HepG2 (cell line): Measurements from ENCODE around the gene ABCC1. TPM values are rescaled to one million over a fixed set of nuclear protein-coding genes. Genes with fewer than 3 reads are reported as not detected.

ENCODE experiments used
- ATAC-seq: fragments of 200-7000 bp; cut with Tn5 transposase; 3 replicates; pipeline ENCODE4 v1.9.1; 2020; ENCODE audit warnings: mild to moderate bottlenecking, moderate library complexity
- BruUV-seq: library from RNA; stranded (reverse); fragments of 400-500 nt; replicated peaks from 2 replicates; lab custom pipeline; 2021; lab: Mats Ljungman, UMichigan
- CTCF ChIA-PET: fragments of 300-600 bp; formaldehyde crosslinking; extraction: SDS; loops from one replicate; lab custom pipeline; 2021; ENCODE audit warnings: low total read pairs, inconsistent platforms, low intra/inter-chr PET ratio; lab: Yijun Ruan, JAX
- POLR2A ChIA-PET: fragments of 350-600 bp; sonication (Branson Sonifier 250); formaldehyde crosslinking; loops from one replicate; lab custom pipeline; 2020; ENCODE audit warnings: antibody characterized with exemption, inconsistent platforms; lab: Yijun Ruan, JAX
- DNase-seq: peaks from one replicate; pipeline ENCODE4 v3.0.0-alpha.2; 2015; ENCODE audit warnings: low spot score
- FAIRE-seq: peaks from 3 replicates; lab custom pipeline; 2011; peaks lifted over from hg19 to GRCh38; lab: Jason Lieb, UNC
- H2AFZ ChIP-seq: one replicate; pipeline ENCODE4 v1.6.1; 2011; ENCODE audit warnings: low read length, inconsistent platforms
- H3K27ac ChIP-seq: fragments of 300-600 bp; 3 replicates; pipeline ENCODE4 v1.8.0; 2011; ENCODE audit warnings: mixed run types, mild to moderate bottlenecking, mixed read lengths, low read length, inconsistent platforms; ENCODE audit not compliant: insufficient read depth; ENCODE audit errors: extremely low read length
- H3K27me3 ChIP-seq, 2 experiments: fragments of 200-600 bp in 1 of 2; 2 replicates in 1 of 2; 3 replicates in 1 of 2; pipeline versions ENCODE4 v1.6.0 to v1.8.0; 2011; ENCODE audit warnings: low read length in 2 of 2, mild to moderate bottlenecking in 2 of 2, moderate library complexity in 2 of 2, inconsistent platforms in 1 of 2; ENCODE audit not compliant: insufficient read depth in 2 of 2, control insufficient read depth in 1 of 2
- H3K36me3 ChIP-seq, 2 experiments: fragments of 200-600 bp in 1 of 2; replicated peaks in 1 of 2; 2 replicates in 1 of 2; 3 replicates in 1 of 2; pipeline versions ENCODE4 v1.5.1 to v1.8.0; 2011; ENCODE audit warnings: low read length in 2 of 2, inconsistent platforms in 1 of 2; ENCODE audit not compliant: insufficient read depth in 2 of 2, control insufficient read depth in 1 of 2
- H3K4me1 ChIP-seq: 2 replicates; pipeline ENCODE4 v1.5.1; 2012; ENCODE audit warnings: low read length, inconsistent platforms; ENCODE audit not compliant: insufficient read depth
- H3K4me2 ChIP-seq: 2 replicates; pipeline ENCODE4 v1.6.0; 2011; ENCODE audit warnings: low read depth, low read length, inconsistent platforms
- H3K4me3 ChIP-seq, 3 experiments: fragments of 200-600 bp in 1 of 3; sonication (generic), shearing (Covaris generic) in 1 of 3; replicated peaks in 1 of 3; 2 replicates each; pipeline ENCODE4 v1.5.1; 2011 to 2016; ENCODE audit warnings: low read length in 3 of 3, inconsistent platforms in 2 of 3, low read depth in 2 of 3, mild to moderate bottlenecking in 2 of 3, control low read depth in 1 of 3, mixed read lengths in 1 of 3; ENCODE audit not compliant: insufficient read depth in 1 of 3
- H3K79me2 ChIP-seq: one replicate; pipeline ENCODE4 v1.6.1; 2011; ENCODE audit warnings: low read length, inconsistent platforms; ENCODE audit not compliant: insufficient read depth
- H3K9ac ChIP-seq: 2 replicates; pipeline ENCODE4 v1.6.0; 2011; ENCODE audit warnings: mild to moderate bottlenecking, low read depth, low read length, inconsistent platforms; ENCODE audit not compliant: insufficient read depth
- H3K9me3 ChIP-seq: 2 replicates; pipeline ENCODE4 v1.5.1; 2012; ENCODE audit warnings: mild to moderate bottlenecking, low read length
- H4K20me1 ChIP-seq: 2 replicates; pipeline ENCODE4 v1.6.0; 2011; ENCODE audit warnings: inconsistent platforms, mild to moderate bottlenecking, low read length, moderate library complexity; ENCODE audit not compliant: insufficient read depth
- CREBL2 ChIP-seq: sonication (generic); formaldehyde crosslinking; IDR thresholded peaks from 2 replicates; pipeline ENCODE4 v1.8.1; 2023; ENCODE audit warnings: missing genetic modification reagents, mild to moderate bottlenecking, borderline replicate concordance
- FOSL1 ChIP-seq: sonication (generic); formaldehyde crosslinking; IDR thresholded peaks from 2 replicates; pipeline ENCODE4 v1.9.0; 2021; ENCODE audit warnings: missing genetic modification reagents, borderline replicate concordance
- GMEB1 ChIP-seq: sonication (generic); formaldehyde crosslinking; IDR thresholded peaks from 2 replicates; pipeline ENCODE4 v1.5.1; 2020; ENCODE audit warnings: missing genetic modification reagents, mild to moderate bottlenecking, borderline replicate concordance
- KLF16 ChIP-seq, 2 experiments: sonication (generic) in 1 of 2; formaldehyde crosslinking in 1 of 2; IDR thresholded peaks; 2 replicates each; pipeline versions ENCODE4 v1.6.1 to v1.8.0; 2016 to 2023; ENCODE audit warnings: missing genetic modification reagents in 2 of 2, missing compliant biosample characterization in 1 of 2
- ZMYM3 ChIP-seq: sonication (generic); formaldehyde crosslinking; IDR thresholded peaks from 2 replicates; pipeline ENCODE4 v1.5.1; 2020; ENCODE audit warnings: mild to moderate bottlenecking, missing genetic modification reagents
- ZNF629 ChIP-seq: sonication (generic); formaldehyde crosslinking; conservative IDR thresholded peaks from 2 replicates; pipeline ENCODE4 v1.5.0; 2020; ENCODE audit warnings: missing genetic modification reagents
- ZXDC ChIP-seq: sonication (generic); formaldehyde crosslinking; IDR thresholded peaks from 2 replicates; pipeline ENCODE4 v1.5.0; 2020; ENCODE audit warnings: mild to moderate bottlenecking, missing genetic modification reagents
- WGBS: methylation state at CpG from one replicate; pipeline ENCODE4 v1.1.6; 2017; ENCODE audit warnings: low lambda C conversion rate; 5-methylcytosine and 5-hydroxymethylcytosine counted together
- in situ Hi-C: cut with HindIII; loops from 2 replicates; pipeline ENCODE4 v1.10.0; 2017; ENCODE audit warnings: low pct_unique_long_range_greater_than_20kb; ENCODE audit not compliant: extremely low pct_ligation_motif_present
- intact Hi-C: fragments of 100-400 bp; cut with micrococcal nuclease; formaldehyde crosslinking; loops from one replicate; pipeline ENCODE4 v1.10.0; 2022; ENCODE audit not compliant: unreplicated experiment
- polyA plus RNA-seq, 8 experiments: library from polyadenylated mRNA; depleted of rRNA in 3 of 8; stranded (reverse) in 7 of 8; unstranded in 1 of 8; fragments of >200 nt; fragmentation: Illumina TruSeq in 4 of 8; extraction: Trizol in 4 of 8; gene quantifications; 2 replicates each; pipeline versions ENCODE4 v1.2.1 to v1.2.3, GENCODE V29; 2011 to 2016; ENCODE audit warnings: low read depth in 4 of 8, missing spikeins in 1 of 8, mixed read lengths in 1 of 8; ENCODE audit not compliant: insufficient read depth in 1 of 8
- total RNA-seq, 5 experiments: library from RNA; depleted of rRNA; stranded (reverse); fragments of >200 nt; fragmentation: Illumina TruSeq; extraction: Trizol; gene quantifications; 2 replicates each; pipeline ENCODE4 v1.2.3, GENCODE V29; 2016; ENCODE audit warnings: low read depth in 1 of 5

The ABCC1 gene
- total and polyA plus RNA-seq, 2 of the 13 experiments (the other 11 are each of a cell fraction or from before 2014, with no cell fraction given) = 13.0 to 30.6 TPM

- TF ChIP-seq KLF16 (CRISPR knock-in tag; IDR thresholded peaks at IDR 0.05) (no peak), ZXDC (CRISPR knock-in tag) (no peak)
These were observed 41.5 kb downstream of the ABCC1 start (continued) for GRCh38 chr16:15990902-15991301.

GRCh38 chr16:15993128-15993527 lies 43.7 kb downstream of the ABCC1 start:
- Histone ChIP-seq H3K4me1 (peaks cover 34% of the 10 kb centered on the region), H4K20me1 (peaks cover 50% of the 10 kb centered on the region), H3K27me3 (no peaks in the 10 kb centered on the region), H3K27ac (no peak overlapping the region), H3K36me3 (peaks cover 8 to 29% of the 10 kb centered on the region in 2 experiments; a peak in 4 of 5 replicates), H3K4me3 (no peak overlapping the region), H3K9me3 (no peaks in the 10 kb centered on the region), H3K79me2 (peaks cover 30% of the 10 kb centered on the region), H3K9ac (no peak overlapping the region), H3K4me2 (no peak overlapping the region), H2AFZ (no peak overlapping the region)
- WGBS = 93% methylated on average over 4 of the region's 4 CpGs
- CTCF ChIA-PET = no interaction called here
- in situ Hi-C loops (no loop called here), intact Hi-C loops (no loop called here)
- POLR2A ChIA-PET = no interaction called here
- no peak for TF ChIP-seq CREBL2 (CRISPR knock-in tag)
- no peak for TF ChIP-seq GMEB1
- TF ChIP-seq FOSL1 (CRISPR knock-in tag) = 0 out of 2 replicates have a peak, but pooled peaks have one; percentile 11
- 0 out of 2 replicates have a peak, but pooled peaks have one; percentile 50 for TF ChIP-seq ZMYM3
- TF ChIP-seq ZNF629 (CRISPR knock-in tag) = peak; percentile 81
- no peak for FAIRE-seq
- ATAC-seq = no peak
- no peak for DNase-seq
- no TSS peak for BruUV-seq
